Superior temporal gyrus (tissue), 1 donor: Measurements from ENCODE around the gene SERGEF.

Source experiments
- DNase-seq: peaks from one replicate; pipeline ENCODE4 v3.0.0-alpha.2; 2016; ENCODE audit errors: extremely low spot score

SERGEF gene

GRCh38 chr11:17861036-17861755, 151.7 kb downstream of the SERGEF start:
- DNase-seq = no peak

- DNase-seq = no peak
Observed at GRCh38 chr11:17859552-17859951, 153.3 kb downstream of the SERGEF start.

GRCh38 chr11:17855531-17856290, 157.1 kb downstream of the SERGEF start:
- no peak for DNase-seq

GRCh38 chr11:17853280-17853679, 159.6 kb downstream of the SERGEF start:
- DNase-seq = no peak

GRCh38 chr11:17852246-17852645, 160.6 kb downstream of the SERGEF start:
- DNase-seq = no peak

GRCh38 chr11:17851697-17852096, 161.2 kb downstream of the SERGEF start:
- DNase-seq = no peak

- DNase-seq = no peak
Observed at GRCh38 chr11:17850336-17850735, 162.5 kb downstream of the SERGEF start.

GRCh38 chr11:17848715-17849114, 164.1 kb downstream of the SERGEF start:
- no peak for DNase-seq

- DNase-seq = peak; percentile 50
Observed at GRCh38 chr11:17846852-17847453, 165.9 kb downstream of the SERGEF start.

GRCh38 chr11:17845431-17845881, 167.4 kb downstream of the SERGEF start:
- DNase-seq = no peak

- no peak for DNase-seq
Observed at GRCh38 chr11:17840101-17840548, 172.7 kb downstream of the SERGEF start.

GRCh38 chr11:17839450-17839849, 173.4 kb downstream of the SERGEF start:
- no peak for DNase-seq

- no peak for DNase-seq
Observed at GRCh38 chr11:17838102-17838501, 174.7 kb downstream of the SERGEF start.

- no peak for DNase-seq
Observed at GRCh38 chr11:17831883-17832282, 181.0 kb downstream of the SERGEF start.

GRCh38 chr11:17831228-17831627, 181.6 kb downstream of the SERGEF start:
- no peak for DNase-seq

- DNase-seq = peak; percentile 59
Observed at GRCh38 chr11:17828311-17828751, 184.5 kb downstream of the SERGEF start.

GRCh38 chr11:17827006-17827405, 185.8 kb downstream of the SERGEF start:
- DNase-seq = no peak

- no peak for DNase-seq
Observed at GRCh38 chr11:17822401-17822781, 190.5 kb downstream of the SERGEF start.

GRCh38 chr11:17821648-17822400, 191.0 kb downstream of the SERGEF start:
- peak; percentile 48 for DNase-seq

GRCh38 chr11:17816232-17816931, 196.5 kb downstream of the SERGEF start:
- no peak for DNase-seq

GRCh38 chr11:17814546-17814945, 198.3 kb downstream of the SERGEF start:
- no peak for DNase-seq
